Measurements from ENCODE around the gene RHOF.
"Not testable (repeated sequence)": the region's sequence is repeated elsewhere in the genome, so short reads cannot be mapped to it uniquely, and the experiment has no call there.

The RHOF gene

GRCh38 chr12:121793838-121794533 is 498 bp upstream of the RHOF start:
- no peak for DNase-seq (ENCODE audit: low read depth, low spot score)

GRCh38 chr12:121792607-121793439 is 665 bp downstream of the RHOF start:
- no peak for DNase-seq (ENCODE audit: low read depth, low spot score)

GRCh38 chr12:121791671-121792551 is 1.6 kb downstream of the RHOF start:
- DNase-seq (ENCODE audit: low read depth, low spot score): no peak

- not testable (repeated sequence) for DNase-seq (ENCODE audit: low read depth, low spot score)
Observed at GRCh38 chr12:121790785-121791184, 2.7 kb downstream of the RHOF start.

GRCh38 chr12:121789800-121790728 is 3.4 kb downstream of the RHOF start:
- no peak for DNase-seq (ENCODE audit: low read depth, low spot score)

- no peak for DNase-seq (ENCODE audit: low read depth, low spot score)
Observed at GRCh38 chr12:121789233-121789781, 4.2 kb downstream of the RHOF start.

GRCh38 chr12:121788176-121788818 is 5.2 kb downstream of the RHOF start:
- no peak for DNase-seq (ENCODE audit: low read depth, low spot score)

- no peak for DNase-seq (ENCODE audit: low read depth, low spot score)
Observed at GRCh38 chr12:121787063-121788025, 6.1 kb downstream of the RHOF start.

GRCh38 chr12:121786440-121786825 is 7.1 kb downstream of the RHOF start:
- no peak for DNase-seq (ENCODE audit: low read depth, low spot score)

GRCh38 chr12:121784460-121784859 is 9.0 kb downstream of the RHOF start:
- DNase-seq (ENCODE audit: low read depth, low spot score): no peak

GRCh38 chr12:121783766-121784165 is 9.7 kb downstream of the RHOF start:
- DNase-seq (ENCODE audit: low read depth, low spot score): no peak

- DNase-seq (ENCODE audit: low read depth, low spot score): no peak
Observed at GRCh38 chr12:121781998-121782979, 11.2 kb downstream of the RHOF start.

GRCh38 chr12:121781484-121781997 is 11.9 kb downstream of the RHOF start:
- no peak for DNase-seq (ENCODE audit: low read depth, low spot score)

- DNase-seq (ENCODE audit: low read depth, low spot score): no peak
Observed at GRCh38 chr12:121780429-121780828, 13.1 kb downstream of the RHOF start.

GRCh38 chr12:121779422-121779895 is 14.0 kb downstream of the RHOF start:
- DNase-seq (ENCODE audit: low read depth, low spot score): no peak

GRCh38 chr12:121778567-121779421 is 14.7 kb downstream of the RHOF start:
- DNase-seq (ENCODE audit: low read depth, low spot score): no peak

Measured in iPS DF 19.7 (cell line).